NCI-H2196 treated with DMSO at 0.1 percent for 48 hours (cell line): ENCODE measurements around the gene LY6G5B.

Experiments used
- DNase-seq: peaks from one replicate; lab custom pipeline; 2025; ENCODE audit not compliant: unreplicated experiment; lab: John Stamatoyannopoulos, UW

Gene LY6G5B

DNA sequence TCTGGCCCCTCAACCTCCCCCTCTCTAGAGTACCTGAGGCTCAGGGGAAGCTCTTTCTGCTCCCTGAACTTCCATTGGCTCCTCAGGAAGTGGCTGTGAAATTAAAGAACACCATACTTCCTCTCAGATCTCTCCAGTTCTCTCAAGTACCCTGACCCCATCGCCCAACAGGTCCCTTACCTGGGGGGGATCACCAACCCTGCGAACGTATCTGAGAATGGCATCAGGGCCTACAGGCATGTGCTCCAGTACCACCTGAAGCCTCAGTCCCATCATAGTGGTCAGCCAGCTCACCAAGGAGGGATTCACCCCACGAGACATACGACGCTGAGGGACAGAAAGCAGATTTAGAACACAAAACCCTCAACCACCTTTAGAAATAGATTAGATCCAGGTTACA is 29.2 kb upstream of the LY6G5B start:
- DNase-seq, result no peak

- no peak for DNase-seq
Observed at GRCh38 chr6:31641370-31641769, 28.4 kb upstream of the LY6G5B start.

DNA sequence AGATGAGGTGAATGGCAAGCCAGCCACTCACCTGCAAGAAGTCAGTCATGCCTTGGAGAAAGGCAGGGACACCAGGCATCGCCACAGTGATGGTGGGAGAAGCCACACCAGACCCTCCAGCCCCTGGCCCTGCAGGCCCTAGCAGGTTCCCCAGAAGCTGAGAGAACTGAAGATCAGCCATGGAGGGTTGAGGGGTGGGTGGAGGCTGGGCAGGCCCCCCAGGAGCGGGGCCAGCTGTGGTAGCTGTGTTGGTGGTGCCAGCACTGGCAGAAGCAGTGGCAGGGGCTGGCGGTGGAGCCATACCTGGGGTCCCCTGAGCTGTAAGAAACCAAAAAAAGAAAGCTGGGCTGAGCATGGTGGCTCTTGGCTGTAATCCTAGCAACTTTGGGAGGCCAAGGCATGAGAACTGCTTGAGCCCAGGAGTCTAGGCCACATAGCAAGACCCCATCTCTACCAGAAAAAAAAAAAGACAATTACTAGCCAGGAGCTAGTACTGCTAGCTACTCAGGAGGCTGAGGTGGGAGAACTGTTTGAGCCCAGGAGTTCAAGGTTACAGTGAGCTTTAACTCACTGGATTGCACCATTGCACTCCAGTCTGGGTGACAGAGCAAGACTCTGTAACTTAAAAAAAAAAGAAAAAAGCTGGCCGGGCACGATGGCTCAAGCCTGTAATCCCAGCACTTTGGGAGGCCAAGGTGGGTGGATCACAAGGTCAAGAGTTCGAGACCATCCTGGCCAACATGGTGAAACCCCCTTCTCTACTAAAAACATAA is 26.8 kb upstream of the LY6G5B start:
- DNase-seq, result no peak

DNA sequence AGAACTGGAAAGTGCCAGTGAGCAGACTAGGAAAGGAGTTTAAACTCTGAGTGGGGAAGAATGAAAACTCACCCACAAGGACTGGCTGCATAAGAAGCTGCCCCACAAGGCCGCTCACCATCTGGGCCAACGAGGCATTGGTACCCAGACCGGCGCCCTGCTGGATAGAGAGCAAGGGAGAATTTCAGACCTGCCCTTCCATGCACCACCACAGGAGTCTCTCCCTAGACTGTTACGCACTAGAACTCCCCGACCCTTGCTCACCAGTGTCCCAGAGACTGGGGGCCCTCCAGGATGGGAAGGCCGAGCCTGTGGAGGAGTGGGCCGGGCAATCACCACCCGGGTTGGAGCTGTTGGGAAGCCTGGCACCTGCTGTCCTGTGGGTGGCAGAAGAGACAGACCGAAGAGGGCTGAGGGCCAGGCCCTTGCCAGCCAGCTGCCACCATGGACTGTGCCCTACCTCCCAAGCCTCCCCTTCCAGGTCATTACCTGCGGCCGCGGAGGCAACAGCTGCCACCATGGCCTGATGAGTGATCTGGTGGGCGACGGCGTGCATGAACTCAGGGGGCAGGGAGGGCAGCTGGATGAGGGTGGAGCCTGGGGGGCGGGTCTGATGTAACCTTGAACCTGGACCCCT is 25.8 kb upstream of the LY6G5B start:
- DNase-seq, result no peak

GRCh38 chr6:31645325-31645724 is 24.5 kb upstream of the LY6G5B start:
- no peak for DNase-seq

DNA sequence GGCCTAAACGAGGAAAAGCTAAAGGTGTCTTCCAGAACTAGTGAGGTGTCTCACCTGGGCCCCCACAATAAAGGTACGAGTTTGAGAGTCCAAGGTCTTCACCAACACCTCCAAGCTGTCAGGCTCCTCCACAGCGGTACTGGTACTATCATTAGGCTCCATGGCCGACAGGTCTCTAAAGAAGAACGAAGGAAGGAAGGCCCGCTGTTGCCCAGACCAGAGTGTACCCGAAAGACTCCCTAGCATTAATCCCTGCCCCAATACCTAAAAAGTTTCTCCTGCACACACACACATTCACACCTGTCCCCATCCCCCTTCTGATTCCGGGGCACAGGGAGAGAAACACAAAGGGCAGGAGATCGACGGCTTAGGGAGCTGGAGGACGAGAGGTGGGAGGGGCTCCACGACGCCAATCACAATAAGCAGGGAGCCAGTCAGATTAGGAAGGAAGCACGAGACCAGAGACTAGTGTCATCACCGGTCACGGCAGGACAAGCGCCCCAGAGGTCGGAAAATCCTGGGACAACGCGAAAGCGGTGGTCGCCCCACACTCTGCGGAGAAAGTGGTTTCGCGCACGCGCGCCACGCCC is 18.1 kb upstream of the LY6G5B start:
- peak; percentile 60 for DNase-seq

DNA sequence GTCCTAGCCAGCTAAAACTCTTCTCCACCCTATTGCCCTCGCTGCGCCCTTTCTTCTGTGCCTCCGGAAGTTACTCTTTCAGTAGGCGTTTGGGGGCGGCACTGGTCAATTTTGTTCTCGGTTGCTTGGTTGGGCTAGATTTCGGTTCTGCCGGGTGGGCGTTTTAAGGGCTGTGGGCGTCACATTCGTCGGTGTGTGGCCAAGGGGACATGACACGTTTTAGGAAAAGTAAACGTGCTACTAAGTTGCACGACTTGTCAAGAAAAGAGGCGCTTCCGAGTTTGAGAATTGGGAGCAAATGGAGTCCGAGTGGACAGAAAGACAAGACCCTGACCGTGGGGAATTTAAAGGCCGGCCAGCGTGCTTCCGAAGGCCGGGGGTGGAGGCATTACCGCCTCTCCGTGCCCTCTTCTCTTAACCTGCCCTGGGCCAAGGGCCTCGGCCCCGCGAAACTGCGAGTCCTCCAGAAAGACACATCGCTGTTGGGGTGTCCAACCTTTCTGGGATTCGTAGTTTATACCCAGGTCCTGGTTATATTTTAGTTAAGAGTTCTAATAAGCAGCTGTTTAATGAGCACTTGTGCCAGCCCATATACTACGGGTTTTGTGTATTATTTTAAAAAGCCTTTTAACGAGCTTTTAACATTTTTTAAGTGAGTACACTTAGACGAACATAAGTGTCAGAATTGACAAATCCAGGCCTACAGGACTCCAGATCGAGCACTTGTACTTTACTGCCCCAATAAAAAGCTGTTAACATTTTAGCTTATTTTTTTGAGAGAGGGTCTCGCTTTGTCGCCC is 16.7 kb upstream of the LY6G5B start:
- DNase-seq, result peak; percentile 95

DNA sequence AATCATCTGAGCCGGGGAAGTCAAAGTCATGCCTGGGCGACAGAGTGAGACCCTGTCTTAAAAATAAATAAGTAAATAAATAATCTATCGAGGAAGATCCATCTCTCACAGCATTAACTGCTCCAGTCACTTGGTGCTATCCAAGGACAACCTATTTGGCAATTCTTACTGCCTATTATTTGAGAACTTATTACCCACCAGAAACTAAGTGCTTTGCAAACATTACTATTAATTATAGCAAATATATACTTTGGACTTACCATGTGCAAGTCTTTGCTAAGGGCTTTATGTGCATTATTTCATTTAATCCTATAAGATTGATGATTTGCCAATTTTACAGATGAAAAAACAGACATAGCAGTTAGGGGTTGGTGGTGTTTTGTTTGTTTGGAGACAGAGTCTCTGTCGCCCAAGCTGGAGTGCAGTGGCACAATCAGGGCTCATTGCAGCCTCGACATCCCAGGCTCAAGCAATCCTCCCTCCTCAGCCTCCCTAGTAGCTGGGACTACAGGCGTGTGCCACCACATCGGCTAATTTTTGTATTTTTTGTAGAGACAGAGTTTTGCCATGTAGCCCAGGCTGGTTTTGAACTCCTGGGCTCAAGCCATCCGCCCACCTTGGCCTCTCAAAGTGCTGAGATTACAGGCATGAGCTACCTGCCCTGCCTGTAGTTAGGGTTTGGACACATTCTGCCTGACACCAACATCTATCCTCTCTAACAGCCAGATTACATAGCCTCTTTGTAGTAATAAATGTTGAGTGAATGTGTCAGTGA is 15.0 kb upstream of the LY6G5B start:
- no peak for DNase-seq

- DNase-seq, result no peak
Observed at GRCh38 chr6:31655349-31656237, 14.2 kb upstream of the LY6G5B start, which contains the start of gene APOM. Gene APOM, plus strand, starts transcription at chr6:31655894. Its CDS starts 73 bp downstream, at chr6:31655967.

- DNase-seq, result no peak
Observed at GRCh38 chr6:31657406-31658157, 12.2 kb upstream of the LY6G5B start.

- DNase-seq, result no peak
Observed at GRCh38 chr6:31658158-31658688, 11.6 kb upstream of the LY6G5B start.

- DNase-seq, result no peak
Observed at GRCh38 chr6:31658983-31659648, 10.7 kb upstream of the LY6G5B start.

- no peak for DNase-seq
Observed at GRCh38 chr6:31659649-31660380, 10.0 kb upstream of the LY6G5B start.

- peak; percentile 51 for DNase-seq
Observed at GRCh38 chr6:31660381-31661261, 9.2 kb upstream of the LY6G5B start, which contains the start of gene C6orf47. Gene C6orf47, minus strand, starts transcription at chr6:31660778. Its CDS starts 831 bp downstream, at chr6:31659947.

DNA sequence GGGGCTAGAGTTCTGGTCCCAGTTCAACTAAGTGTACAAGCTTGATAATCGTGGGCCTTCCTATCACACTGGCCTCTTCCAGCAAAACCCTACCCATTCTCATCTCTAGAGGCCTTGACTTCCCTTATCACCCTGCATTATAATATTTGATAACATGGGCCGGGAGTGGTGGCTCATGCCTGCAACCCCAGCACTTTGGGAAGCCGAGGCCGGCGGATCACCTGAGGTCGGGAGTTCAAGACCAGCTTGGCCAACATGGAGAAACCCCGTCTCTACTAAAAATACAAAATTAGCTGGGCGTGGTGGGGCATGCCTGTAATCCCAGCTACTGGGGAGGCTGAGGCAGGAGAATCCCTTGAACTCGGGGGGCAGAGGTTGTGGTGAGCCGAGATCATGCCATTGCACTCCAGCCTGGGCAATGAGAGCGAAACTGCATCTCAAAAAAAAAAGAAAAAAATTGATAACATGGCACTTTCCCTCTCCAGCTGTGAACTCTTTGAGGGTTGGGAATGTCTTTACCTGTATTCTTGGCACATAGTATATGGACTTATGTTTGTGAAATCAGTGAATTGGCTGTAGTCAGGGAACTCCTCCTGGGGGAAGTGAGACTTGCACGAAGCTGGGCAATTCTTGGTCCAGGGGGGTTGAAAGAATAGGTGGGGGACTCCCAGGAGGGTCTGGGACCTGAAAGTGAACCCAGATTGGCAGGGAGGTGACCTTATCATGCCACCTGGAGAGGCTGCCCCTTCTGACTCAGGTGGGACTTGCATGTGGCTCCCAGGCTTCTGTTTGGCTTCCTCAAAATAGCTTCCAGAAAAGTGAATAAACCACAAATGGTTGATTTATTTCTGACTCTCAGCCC is 8.3 kb upstream of the LY6G5B start:
- DNase-seq, result no peak
